GM03348 (cell line): ENCODE measurements around the gene ZBTB17.
"Not testable (repeated sequence)": the region's sequence is repeated elsewhere in the genome, so short reads cannot be mapped to it uniquely, and the experiment has no call there.

Experiments used
- DNase-seq: peaks from one replicate; pipeline ENCODE4 v3.0.0; 2012; ENCODE audit warnings: low spot score

Gene ZBTB17

GRCh38 chr1:15896841-15897610 is 78.9 kb downstream of the ZBTB17 start:
- DNase-seq: not testable (repeated sequence)

DNA sequence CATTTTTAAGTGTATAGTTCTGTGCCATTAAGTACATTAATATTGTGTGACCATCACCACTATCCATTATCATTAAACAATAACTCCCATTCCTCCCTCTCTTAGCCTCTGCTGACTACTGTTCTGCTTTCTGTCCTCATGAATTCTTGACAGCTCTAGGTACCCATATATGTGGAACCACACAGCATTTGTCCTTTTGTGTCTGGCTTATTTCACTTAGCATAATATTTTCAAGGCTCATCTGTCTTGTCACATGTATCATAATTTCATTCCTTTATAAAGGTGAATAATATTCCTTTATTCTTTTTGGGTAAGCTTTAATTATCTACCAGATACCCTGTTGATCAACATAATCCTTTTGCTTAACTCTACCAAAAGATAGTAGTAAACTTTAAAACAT is 80.7 kb downstream of the ZBTB17 start:
- DNase-seq: no peak

DNA sequence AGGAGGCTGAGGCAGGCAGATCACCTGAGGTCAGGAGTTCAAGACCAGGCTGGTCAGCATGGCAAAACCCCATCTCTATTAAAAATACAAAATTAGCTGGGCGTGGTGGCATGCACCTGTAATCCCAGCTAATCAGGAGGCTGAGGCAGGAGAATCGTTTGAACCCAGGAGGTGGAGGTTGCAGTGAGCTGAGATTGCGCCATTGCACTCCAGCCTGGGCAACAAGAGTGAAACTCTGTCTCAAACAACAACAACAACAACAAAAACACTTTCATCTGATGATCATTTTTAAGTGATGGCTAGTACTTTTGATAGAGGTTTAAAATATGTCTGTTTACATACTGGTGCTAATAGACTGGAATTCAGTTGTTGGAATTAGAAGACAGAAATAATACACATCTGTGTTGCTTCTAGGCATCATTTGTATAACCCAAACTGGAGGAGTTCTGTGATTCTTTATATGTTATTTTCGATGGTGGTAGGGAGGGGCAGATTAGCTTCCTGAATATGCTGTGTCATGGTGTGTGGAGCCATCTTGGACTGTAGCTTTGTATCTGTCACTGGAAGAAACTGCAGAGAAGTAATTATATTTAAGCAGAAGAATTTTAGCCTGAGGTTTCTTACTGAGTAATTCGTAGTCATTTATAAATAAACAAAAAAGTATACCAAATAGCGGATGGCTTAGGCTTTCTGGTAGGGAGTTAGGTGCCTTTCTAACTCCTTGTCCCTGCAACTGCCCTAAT is 82.9 kb downstream of the ZBTB17 start:
- DNase-seq: peak; percentile 16
